Suppressor macrophage treated with lipopolysaccharide for 4 hours (primary cell): Measurements from ENCODE around the gene GPATCH3.
"Not testable (repeated sequence)": the region's sequence is repeated elsewhere in the genome, so short reads cannot be mapped to it uniquely, and the experiment has no call there.

Experiments
- DNase-seq: peaks from one replicate; pipeline ENCODE4 v3.0.0-alpha.2; 2020

Gene GPATCH3

DNA sequence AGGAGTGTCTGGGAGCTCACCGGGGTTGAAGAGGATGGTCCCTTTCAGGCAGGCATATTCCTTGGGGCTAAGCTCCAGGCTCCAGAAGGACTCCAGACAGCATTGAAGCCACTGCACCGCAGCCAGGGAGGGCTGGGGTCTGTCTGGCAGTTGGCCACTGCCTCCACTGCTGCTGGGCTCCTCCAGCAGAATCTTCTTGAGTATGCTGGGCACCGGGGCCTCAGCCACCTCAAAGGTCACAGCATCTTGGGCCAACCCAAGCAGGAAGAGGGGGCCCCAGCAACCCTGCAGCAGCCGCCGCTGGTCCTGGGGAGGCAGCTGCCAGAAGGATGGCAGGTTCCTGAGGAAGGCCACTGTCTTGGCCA is 13.1 kb upstream of the GPATCH3 start:
- no peak for DNase-seq

- no peak for DNase-seq
These were observed 11.9 kb upstream of the GPATCH3 start for GRCh38 chr1:26912147-26912490.

GRCh38 chr1:26911399-26912146 is 11.3 kb upstream of the GPATCH3 start:
- no peak for DNase-seq

- DNase-seq: no peak
These were observed 10.3 kb upstream of the GPATCH3 start for GRCh38 chr1:26910343-26911160.

- DNase-seq: no peak
These were observed 9.7 kb upstream of the GPATCH3 start for GRCh38 chr1:26909951-26910342.

DNA sequence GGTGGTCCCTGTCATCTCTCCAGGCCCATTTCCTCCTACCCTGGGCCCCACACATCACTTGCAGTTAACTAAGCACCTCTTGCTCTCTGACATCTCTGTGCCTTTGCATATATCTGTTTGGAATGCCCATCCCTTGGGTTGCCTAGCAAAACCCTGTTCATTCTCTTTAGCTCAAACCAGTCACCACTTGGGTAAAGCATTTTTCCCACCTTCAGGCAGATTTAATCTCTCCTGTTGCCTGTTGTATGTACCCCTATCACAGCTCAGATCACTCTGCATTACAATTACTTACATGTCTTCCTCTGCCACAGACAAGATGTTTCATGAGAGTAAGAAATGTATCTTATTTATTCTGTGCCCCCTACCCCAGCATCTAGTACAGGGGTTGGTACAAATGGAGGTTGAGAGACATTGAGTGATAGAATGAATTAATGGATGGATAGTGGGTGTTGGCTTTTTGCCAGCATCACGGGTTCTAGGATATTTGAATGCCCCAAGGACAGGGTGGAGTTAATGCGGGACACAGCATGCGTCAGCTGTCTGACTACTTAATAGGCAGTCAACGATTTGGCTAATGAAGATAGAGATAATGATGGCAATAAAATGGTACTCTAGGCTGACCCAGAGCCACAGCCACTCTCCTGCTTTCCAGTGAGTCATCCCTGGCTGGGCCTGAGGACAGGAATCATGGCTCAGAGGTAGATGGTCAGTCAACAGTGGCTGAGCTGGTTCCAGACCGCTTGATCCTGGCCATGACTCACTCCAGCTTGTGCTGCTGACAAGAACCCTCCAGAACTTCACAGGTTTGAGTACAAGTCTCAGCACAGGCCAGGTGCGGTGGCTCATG is 7.0 kb upstream of the GPATCH3 start:
- no peak for DNase-seq

GRCh38 chr1:26900815-26901511 is 696 bp upstream of the GPATCH3 start:
- DNase-seq: peak; percentile 13

DNA sequence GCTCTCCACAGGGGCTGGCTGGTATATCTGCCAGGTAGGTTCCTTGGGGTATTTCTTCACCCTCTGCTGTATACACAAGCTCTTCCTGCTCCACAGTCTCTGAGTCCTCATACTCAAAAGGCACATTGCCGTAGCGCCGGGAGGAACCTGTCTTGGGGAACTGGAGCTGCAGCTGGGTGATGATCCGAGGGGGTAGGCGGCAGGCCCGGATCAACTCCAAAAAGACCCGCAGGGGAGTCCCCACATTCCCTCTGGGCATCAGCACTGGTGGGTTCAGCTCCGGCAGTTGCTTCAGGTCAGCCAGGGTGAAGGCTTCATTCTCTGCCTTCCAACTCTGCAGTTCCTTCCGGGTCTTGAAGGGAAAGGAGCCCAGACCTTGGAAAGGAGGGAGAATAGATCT is 2.9 kb downstream of the GPATCH3 start:
- DNase-seq: no peak

DNA sequence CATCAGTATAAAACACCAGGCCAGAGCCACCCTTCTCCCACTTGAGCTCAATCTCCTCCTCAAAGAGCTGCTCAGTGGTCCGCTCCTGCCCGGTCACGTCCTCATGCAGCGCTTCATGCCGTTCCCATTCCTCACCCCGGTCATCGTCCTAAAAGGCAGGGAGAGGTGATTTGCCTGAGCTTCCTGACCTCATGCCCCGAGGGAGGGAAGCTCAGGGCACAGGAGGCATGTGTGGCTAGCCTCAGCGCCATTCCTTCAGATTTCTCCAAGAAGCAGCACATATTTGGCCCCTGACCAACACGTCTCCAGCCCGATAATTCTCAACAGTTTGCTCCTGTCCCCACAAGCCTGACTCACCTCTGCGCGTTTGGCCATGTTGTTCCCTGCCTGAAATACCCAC is 6.0 kb downstream of the GPATCH3 start:
- no peak for DNase-seq

DNA sequence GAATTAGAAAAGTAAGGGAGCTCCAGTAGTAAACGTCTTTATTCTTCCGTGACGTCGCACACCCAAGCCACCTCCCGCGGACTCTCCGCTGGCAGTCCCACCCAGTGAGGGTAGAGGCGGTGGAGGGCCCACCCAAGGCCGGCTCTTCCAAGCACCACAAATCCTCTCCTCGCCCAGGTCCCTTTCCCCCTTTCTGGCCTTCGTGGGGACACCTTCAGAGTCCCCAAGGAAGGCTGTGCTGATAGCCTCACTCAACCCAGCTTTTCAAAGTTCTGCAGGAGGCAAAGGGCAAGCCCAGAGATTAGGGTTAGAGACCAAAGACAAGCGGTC is 9.8 kb downstream of the GPATCH3 start:
- no peak for DNase-seq

DNA sequence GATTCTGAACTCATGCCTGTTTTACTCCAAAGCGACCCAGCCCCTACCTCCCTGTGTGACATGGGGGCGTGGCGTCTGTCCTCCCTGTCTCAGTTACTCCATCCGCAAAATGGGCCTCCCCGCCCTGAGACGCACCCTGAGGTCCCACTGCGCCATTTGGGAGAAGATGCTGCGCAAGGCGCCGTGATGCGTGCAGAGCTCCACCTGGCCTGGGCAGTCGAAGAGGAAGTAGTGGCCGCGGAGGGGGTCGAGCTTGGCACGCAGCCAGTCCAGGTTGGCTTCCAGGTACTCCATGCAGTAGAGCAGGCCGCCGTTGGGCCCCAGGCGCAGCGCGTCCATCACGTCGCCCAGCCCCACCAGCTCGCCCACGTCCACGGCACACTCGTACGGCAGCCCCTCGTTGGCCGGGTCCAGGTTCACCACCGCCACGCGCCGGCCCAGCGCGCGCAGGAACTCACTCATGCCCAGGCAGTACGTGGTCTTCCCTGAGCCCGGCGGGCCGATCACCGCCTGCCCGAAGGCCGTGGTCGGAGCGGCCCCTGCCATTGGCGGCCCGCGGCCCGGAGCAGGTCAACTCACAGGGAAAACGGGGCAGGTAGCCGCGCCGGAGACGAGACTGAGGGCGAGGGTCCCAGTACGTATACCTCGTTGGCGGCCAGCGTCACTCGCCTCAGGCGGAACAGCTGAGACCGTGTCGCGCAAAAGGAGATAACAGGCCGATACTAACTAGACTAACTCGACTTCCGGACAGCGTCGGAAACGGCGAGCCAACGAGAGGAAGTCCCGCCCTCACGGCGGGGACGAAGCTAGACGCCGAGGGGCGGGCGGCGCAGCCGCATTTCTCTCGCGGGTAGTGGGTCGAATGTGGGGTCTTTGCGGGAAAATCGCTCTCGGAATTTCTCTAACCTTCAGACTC is 10.5 kb downstream of the GPATCH3 start, which contains the start of gene GPN2:
Gene GPN2 (minus strand): TSS at position 733 of the 916 bp plus-strand sequence. CDS start 187 bp downstream, at position 546.
- DNase-seq: peak; percentile 80

- no peak for DNase-seq
These were observed 12.0 kb downstream of the GPATCH3 start for GRCh38 chr1:26888231-26888630.

GRCh38 chr1:26887125-26887524 is 13.1 kb downstream of the GPATCH3 start:
- peak; percentile 35 for DNase-seq

GRCh38 chr1:26882696-26883463 is 17.4 kb downstream of the GPATCH3 start:
- no peak for DNase-seq

GRCh38 chr1:26881611-26882010 is 18.7 kb downstream of the GPATCH3 start:
- DNase-seq: not testable (repeated sequence)

GRCh38 chr1:26879793-26880192 is 20.5 kb downstream of the GPATCH3 start:
- no peak for DNase-seq

DNA sequence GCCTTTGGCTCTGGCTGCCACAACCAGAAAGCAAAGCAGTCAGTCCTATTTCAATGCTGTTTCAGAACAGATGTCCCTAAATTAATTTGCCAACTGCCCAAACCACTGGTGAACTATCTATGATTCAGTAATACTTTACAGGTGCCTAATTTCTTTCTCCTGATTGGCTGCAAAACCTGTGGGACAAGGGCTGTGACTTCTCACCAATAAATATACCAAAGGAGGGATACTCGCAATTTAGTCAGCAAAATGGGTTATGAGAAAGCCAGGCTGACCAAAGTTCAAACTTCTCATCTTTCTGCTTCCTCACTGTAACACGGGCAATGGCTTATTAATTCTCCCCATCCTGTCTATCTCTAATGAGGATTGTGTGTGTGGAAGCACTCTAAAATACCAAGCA is 22.9 kb downstream of the GPATCH3 start:
- DNase-seq: no peak

DNA sequence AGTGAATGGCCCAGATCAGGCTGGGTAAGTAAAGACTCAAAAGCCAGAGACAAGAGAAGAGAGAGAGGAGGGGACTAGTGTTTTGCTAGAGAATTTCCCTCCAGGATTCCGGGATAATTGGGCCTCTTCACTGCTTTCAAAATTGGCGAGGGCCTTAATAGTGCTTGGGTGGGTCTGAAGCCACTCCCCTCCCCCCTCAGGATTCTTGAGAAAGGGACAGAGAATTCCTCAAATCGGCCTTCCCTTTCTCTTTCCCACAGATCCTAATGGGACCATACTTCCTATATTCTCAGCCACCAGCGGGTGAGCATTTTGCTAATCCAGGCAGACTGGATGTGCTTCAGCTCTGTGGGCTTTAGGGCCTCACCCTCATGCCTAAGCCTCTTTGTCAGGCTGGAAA is 25.4 kb downstream of the GPATCH3 start:
- DNase-seq: no peak

- DNase-seq: not testable (repeated sequence)
These were observed 27.2 kb downstream of the GPATCH3 start for GRCh38 chr1:26873097-26873496.

DNA sequence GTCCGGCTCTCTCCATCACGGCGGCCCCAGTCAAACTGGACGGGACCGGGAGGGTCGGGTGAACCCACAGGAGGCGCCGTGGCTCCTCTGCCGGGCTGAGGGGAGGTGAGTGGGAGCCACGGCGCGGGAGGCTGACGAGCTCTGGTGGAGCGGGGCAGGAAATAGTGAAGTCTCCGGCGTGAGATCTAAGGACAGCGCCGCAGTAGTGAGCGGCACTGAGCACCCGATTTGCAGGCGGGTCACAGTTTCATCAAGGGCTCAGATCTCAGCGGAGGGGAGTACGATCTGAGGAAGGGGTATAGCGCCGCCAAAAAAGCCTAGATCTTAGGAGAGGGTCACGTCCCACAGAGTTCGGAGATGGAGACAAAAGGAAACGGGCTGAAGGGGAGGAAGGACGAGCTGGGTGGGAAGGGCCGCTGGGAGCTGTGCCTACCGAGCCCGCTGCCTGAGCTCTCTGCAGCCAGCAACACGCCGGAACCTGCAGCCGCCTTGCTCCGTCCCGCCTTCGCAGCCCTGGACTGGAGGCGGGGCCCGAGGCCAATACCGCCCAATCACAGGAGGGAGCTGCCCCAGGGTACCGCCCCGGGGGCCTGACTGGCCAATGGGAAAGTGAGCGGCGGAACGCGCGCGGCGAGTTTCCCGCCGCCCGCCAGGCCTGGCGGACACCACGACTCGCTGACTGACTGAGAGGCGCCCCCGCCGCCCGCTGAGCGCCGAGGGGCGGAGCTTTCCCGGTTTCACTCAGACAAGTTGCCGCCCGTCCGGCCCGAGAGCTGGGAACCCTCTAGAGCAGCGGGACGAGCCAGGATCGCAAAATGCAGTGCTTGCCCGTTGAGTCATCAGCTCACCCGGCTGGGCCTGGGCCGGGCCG is 35.4 kb downstream of the GPATCH3 start:
- peak; percentile 98 for DNase-seq
